H7 (cell line): ENCODE data around the gene RANBP3. TPM values are rescaled to one million over a fixed set of nuclear protein-coding genes. Genes with fewer than 3 reads are reported as not detected.
"Not testable (repeated sequence)": the region's sequence is repeated elsewhere in the genome, so short reads cannot be mapped to it uniquely, and the experiment has no call there.

Experiments used
- DNase-seq: peaks from one replicate; pipeline ENCODE4 v3.0.0; 2012
- H3K27me3 ChIP-seq: 2 replicates; pipeline ENCODE4 v1.6.0; 2011; ENCODE audit warnings: mild to moderate bottlenecking, low read length; ENCODE audit not compliant: control insufficient read depth, insufficient read depth
- H3K36me3 ChIP-seq: replicated peaks from 2 replicates; pipeline ENCODE4 v1.5.1; 2011; ENCODE audit warnings: low read length; ENCODE audit not compliant: control insufficient read depth, insufficient read depth
- H3K4me3 ChIP-seq: 2 replicates; pipeline ENCODE4 v1.5.1; 2011; ENCODE audit warnings: low read depth, mild to moderate bottlenecking, control low read depth, low read length, moderate library complexity; ENCODE audit not compliant: insufficient read depth
- total RNA-seq: library from RNA; depleted of rRNA; stranded (reverse); fragments of >200 nt; shearing (Covaris generic); gene quantifications from 2 replicates; pipeline ENCODE4 v1.2.3, GENCODE V29; 2014

The RANBP3 gene
- total RNA-seq, 1 experiment from 2014 or later, result 79.7 TPM

DNA sequence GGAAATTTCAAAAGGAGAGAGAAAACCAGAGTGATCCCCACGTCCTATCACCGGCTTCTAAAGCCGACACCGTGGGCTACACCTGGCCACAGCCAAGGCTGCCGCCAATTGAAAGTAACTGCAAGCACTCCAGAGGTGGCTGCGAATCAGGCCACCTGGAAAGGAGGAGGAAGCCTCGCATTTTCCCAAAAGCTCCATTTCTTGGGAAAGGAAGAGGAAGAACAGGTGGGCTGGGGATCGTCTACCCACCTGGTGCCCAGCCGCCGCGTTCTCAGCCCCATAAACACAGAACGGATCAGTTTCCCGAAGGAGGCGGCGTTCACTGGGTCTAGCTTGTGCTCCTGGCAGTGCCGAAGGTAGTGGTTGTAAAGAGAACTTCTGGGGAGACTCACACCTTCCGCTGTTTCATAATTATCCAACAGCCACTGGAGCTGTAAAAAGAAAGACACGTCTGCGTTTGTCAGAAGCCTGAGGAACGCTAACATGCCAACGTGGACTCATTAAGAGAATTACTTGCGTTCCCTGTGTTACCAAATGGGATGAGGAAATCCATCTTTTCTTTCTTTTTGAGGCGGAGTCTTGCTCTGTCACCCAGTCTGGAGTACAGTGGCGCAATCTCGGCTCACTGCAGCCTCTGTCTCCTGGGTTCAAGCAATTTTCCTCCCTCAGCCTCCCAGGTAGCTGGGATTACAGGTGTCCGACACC, 38.1 kb upstream of the RANBP3 start:
- peak; percentile 29 for DNase-seq
- Histone ChIP-seq H3K4me3 (no peak overlapping the region), H3K36me3 (no peaks in the 10 kb centered on the region), H3K27me3 (no peaks in the 10 kb centered on the region; the same call in 1 of the 2 replicates)

DNA sequence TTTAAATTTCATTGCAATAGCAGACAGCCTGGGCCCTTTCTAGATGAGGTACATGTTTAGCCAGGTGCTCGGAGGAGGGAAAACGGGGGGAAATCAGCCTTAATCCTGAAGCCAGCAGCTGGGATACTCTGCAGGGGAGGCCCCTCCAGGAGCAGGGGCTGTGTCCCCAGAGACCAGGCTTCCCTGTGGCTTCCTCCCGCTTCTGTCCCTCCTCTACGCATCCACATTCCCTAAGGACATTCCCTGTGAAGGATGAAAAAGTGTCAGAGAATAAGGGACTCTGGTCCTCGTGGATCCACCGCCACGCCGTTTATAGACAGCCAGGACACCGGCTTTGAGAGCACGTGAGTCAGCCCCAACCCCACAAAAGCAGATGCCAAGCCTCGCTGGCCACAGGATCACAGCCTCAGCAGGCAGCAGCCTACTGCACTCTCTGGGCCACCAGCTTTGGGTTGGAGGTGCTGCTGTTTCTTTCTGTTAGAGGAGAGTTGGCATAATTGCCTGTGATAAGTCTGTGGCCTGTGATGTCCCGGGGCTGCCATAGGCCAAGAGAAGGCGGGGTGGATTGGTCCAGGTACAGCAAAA, 36.7 kb upstream of the RANBP3 start:
- peak; percentile 26 for DNase-seq
- H3K4me3 ChIP-seq, result no peak overlapping the region

DNA sequence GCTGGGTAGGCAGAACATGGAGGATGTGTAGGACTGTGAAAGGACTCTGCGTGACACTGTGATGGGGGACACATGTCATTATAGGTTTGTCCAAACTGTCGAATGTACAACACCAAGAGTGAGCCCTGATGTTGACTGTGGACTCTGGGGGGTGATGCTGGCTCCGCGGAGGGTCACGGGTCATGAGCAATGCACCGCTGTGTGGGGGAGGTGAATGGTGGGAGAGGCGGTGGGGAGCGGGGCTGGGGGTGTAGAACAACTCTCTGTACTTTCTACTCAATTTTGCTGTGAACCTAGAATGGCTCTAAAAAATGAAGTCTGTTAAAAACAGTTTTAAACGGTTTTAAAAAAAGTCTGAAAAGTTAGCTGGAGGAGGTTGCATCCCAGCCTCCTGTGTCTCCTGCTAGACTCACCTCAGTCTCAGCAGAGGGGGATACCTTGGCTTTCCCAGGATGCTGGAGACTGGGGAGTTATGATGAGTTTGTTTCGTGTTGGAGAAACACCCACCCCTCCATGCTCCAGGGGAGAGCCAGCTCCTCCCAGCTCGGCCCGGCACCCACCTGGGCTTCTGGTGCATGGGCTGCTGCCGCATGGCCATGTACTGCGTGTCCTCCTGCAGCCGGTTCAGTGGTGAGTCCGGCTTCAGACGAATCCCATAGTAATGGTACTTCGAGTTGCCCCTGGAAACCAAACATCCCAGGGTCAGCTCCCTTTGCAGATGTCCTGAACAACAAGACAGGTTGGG, 34.7 kb upstream of the RANBP3 start:
- peak; percentile 37 for DNase-seq
- no peaks in the 10 kb centered on the region for H3K36me3 ChIP-seq
- H3K27me3 ChIP-seq, result no peaks in the 10 kb centered on the region
- no peak overlapping the region for H3K4me3 ChIP-seq

More for the DNA sequence above, 36.7 kb upstream of the RANBP3 start:
- no peaks in the 10 kb centered on the region; the same call in 1 of the 2 replicates for H3K27me3 ChIP-seq
- H3K36me3 ChIP-seq, result no peaks in the 10 kb centered on the region

DNA sequence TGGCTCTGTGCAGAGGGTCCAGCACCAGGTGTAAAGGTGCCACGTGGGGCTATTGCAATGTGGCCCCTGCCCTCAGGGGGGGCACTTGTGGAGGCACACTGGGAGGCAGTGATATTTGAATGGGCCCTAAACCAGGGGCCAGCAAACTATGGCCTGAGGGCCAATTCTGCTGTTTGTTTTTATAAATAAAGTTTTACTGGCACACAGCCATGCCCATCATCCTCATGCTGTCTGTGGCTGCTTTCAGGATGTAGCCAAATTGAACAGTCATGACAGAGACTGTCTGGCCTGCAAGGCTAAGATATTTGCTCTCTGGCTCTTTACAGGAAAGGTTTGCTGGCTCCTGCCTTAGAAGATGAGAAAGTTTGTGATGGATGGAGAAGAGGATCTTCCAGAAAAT, 33.9 kb upstream of the RANBP3 start:
- no peak for DNase-seq
- Histone ChIP-seq H3K27me3 (no peaks in the 10 kb centered on the region), H3K4me3 (no peak overlapping the region), H3K36me3 (no peaks in the 10 kb centered on the region)

DNA sequence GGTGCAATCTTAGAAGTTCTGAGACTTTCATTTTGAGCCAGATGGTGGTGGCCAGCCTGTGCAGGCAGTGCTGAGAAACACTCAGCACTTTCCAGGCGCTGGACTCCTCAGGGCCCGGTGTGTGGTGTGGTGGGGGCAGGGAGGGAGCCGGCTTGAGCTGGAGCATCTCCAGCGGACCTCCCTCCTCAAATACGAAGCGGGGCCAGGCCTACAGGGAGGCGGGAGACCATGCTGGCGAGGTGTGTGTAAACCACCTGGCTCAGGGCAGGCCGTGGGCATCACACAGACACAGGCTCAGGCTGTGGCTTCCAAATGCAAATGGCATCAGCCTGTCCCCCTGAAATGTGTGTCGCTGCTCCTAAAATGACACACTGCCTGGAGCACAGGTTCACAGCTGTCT, 33.3 kb upstream of the RANBP3 start:
- DNase-seq, result peak; percentile 70
- H3K36me3 ChIP-seq, result no peaks in the 10 kb centered on the region
- H3K4me3 ChIP-seq, result no peak overlapping the region
- H3K27me3 ChIP-seq, result no peaks in the 10 kb centered on the region

DNA sequence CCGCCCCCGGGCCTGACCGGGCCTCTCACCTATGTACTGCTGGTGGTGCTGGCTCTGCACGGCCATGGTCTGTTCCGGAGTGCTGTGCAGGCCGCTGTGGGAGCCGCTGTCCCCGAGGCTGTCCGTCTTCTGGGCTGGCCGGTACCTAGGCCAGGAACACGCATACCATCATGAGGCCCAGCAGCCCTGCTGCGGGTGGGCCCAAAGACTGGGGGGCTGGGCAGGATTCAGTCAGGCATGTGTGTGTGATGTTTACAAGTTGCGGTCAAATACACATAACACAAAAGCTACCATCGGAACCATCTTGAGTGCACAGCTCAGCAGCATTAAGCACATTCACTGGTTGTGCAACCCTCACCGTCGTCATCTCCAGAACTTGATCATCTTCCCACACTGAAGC, 32.2 kb upstream of the RANBP3 start:
- peak; percentile 69 for DNase-seq
- Histone ChIP-seq H3K4me3 (no peak overlapping the region), H3K36me3 (no peaks in the 10 kb centered on the region), H3K27me3 (no peaks in the 10 kb centered on the region)

DNA sequence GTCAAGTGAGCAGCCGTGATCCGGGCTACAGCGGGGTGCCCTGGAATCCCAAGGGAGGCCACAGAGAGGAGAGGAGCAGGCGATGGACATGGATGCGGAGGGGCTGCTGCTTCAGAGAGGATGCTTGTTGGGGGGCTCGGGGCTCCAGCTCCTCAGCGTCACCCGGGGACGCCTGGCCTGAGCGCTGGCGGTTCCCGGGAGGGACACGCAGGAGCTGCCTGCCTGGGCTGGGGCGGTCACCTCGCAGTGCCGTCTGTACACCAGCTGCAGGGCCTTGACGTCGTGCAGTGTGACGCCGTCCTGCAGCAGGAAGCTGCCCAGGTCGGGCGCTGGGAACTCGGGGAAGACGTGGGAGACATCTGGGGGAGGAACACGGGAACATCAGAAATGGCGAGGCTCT, 29.9 kb upstream of the RANBP3 start:
- no peaks in the 10 kb centered on the region for H3K36me3 ChIP-seq
- no peaks in the 10 kb centered on the region for H3K27me3 ChIP-seq
- no peak for DNase-seq
- H3K4me3 ChIP-seq, result no peak overlapping the region

DNA sequence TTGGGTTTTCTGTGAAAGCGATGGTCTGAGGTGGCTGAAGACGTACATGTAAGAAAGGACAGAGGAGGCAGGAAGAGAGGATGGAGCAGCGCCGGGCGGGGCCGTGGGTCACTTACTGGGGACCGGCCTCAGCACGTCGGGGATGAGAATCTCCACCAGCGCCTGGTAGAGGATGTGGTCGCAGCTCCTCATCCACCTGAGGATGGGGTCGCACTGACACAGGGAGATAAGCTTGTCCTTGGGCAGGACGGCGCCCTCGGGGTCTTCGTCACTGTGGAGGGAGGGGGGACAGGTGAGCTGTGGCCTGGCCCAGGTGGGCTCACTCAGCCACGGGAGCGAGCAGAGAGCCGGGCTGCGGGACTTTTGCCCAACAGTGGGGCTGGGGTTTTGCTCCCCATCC, 29.0 kb upstream of the RANBP3 start:
- no peak for DNase-seq
- no peaks in the 10 kb centered on the region for H3K36me3 ChIP-seq
- H3K27me3 ChIP-seq, result no peaks in the 10 kb centered on the region
- no peak overlapping the region for H3K4me3 ChIP-seq

DNA sequence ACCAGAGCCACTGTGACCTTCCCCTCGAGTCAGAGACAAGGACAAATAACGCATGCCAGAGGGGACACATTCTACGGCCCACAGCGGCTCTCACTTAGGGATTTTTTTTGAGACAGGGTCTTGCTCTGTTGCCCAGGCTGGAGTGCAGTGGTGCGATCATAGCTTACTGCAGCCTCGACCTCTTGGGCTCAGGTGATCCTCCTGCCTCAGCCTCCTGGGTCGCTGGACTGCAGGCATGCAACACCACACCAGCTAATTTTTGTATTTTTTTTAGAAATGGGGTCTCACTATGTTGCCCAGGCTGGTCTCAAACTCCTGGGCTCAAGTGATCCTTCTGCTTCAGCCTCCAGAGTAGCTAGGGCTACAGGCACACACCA, 28.1 kb upstream of the RANBP3 start:
- not testable (repeated sequence) for H3K36me3 ChIP-seq, DNase-seq, H3K4me3 ChIP-seq, H3K27me3 ChIP-seq

DNA sequence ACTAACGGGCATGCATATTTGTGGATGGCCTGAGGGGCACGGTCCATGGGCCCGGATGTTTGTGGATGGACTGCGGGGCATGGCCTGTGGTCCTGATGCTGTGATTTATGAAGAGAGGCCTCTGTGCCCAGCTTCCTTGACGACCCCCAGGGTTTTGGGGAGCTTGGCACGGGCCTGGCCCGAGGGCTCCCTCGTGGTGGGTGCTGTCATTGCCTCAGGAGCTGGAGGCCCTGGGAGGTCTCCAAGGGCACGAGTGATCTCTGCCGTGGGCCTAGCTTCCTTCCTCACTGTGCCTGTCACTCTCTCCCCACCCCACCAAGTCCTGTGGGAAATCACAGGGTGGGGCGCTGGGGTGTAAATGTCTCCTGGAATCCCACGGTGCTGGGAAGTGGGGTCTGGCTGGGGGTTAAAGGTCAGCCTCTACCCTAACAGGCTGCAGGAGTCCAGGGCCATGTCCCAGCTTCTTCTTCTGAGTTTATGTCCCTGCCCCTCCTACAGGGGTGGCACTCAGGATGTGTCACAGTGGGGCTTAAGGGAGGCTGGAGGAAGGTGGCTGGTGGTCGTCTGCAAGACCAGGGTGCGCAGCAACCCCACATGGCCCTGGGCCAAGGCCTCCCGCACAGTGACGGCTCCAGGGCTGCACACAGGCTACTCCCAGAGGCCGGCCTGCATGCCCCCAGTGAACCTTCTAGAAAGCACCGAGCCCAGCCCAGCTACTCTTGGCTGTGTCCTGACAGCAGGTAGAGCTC, 27.6 kb upstream of the RANBP3 start:
- Histone ChIP-seq H3K36me3 (no peaks in the 10 kb centered on the region), H3K27me3 (no peaks in the 10 kb centered on the region), H3K4me3 (no peak overlapping the region)
- no peak for DNase-seq

DNA sequence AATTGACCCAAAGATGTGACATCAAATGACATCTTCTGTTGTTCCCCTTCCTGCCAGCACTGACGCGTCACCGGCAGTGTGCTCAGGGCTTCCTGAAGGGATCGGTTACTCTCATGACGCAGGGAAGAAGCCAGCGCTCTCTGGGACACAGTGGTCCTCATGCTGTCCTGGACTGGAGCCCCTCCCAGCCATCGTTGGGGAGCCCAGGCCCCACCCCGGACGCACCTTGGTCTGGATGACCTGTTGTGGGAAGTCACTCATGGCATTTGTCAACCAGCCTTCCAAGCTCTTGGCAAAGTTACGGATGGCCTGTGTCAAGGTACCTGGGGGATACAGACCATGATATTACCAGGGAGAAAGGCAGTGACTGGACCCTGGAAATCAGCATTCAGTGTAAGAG, 26.0 kb upstream of the RANBP3 start:
- H3K36me3 ChIP-seq, result no peaks in the 10 kb centered on the region
- H3K4me3 ChIP-seq, result no peak overlapping the region
- DNase-seq, result no peak
- H3K27me3 ChIP-seq, result no peaks in the 10 kb centered on the region

DNA sequence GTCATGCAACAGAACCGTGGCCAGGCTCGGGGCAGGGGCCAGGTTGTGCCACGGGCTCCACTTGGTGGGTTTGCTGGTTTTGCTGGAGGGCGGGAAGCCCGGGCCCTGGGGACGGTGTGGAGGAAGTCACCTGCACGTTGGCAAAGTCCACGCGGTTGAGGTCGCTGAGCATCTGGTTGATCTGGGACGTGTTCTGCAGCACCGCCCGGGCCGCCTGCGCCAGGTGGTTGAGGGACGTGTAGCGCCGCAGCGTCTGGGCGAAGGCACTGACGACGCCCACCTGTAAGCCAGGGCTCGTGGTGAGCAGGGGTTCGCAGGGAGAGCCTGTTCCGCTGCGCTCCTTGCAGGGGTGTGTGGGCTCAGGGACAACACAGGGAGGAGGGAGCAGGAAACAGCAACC, 24.7 kb upstream of the RANBP3 start:
- Histone ChIP-seq H3K36me3 (no peaks in the 10 kb centered on the region), H3K4me3 (no peak overlapping the region), H3K27me3 (no peaks in the 10 kb centered on the region)
- DNase-seq, result no peak

DNA sequence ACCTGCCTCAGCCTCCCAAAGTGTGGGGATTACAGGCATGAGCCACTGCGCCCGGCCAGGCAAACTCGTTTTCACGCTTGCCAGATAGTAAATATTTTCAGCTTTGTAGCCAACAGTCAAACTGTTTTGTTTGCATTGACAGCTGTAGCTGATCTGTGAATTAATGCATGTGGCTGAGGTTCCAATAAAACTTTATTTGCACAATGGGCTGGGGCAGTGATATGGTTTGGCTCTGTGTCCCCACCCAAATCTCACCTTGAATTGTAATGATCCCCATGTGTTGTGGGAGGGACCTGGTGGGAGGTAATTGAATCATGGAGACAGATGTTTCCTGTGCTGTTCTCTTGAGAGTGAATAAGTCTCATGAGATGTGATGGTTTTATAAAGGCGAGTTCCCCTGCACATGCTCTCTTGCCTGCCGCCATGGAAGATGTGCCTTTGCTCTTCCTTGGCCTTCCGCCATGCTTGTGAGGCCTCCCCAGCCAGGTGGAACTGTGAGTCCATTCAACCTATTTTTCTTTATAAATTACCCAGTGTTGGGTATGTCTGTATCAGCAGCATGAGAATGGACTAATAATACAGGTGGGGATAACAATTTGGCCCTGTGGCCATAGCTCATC, 22.4 kb upstream of the RANBP3 start:
- no peak for DNase-seq
- H3K36me3 ChIP-seq, result no peaks in the 10 kb centered on the region
- no peaks in the 10 kb centered on the region for H3K27me3 ChIP-seq
- H3K4me3 ChIP-seq, result no peak overlapping the region

DNA sequence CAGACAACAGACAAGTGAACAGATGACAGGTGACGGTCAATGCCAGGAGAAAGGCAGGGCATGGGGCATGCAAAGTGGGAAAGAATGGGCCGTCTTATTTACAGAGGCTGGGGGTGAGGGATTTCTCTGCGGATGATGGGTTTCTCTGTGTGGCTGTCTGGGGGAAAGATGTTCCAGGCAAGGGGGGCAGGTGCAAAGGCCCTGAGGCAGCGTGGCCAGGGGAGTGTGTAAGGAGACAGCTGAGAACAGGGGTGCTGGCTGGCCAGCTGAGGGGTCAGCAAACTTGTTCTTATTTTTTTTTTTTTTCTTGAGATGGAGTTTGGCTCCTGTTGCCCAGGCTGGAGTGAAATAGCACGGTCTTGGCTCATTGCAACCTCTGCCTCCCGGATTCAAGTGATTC, 21.8 kb upstream of the RANBP3 start:
- no peaks in the 10 kb centered on the region for H3K27me3 ChIP-seq
- DNase-seq, result no peak
- no peak overlapping the region for H3K4me3 ChIP-seq
- no peaks in the 10 kb centered on the region for H3K36me3 ChIP-seq
